Thyroid gland (tissue), 4 donors: Measurements from ENCODE around the gene SLC38A2. TPM values are rescaled to one million over a fixed set of nuclear protein-coding genes. Genes with fewer than 3 reads are reported as not detected.

Experiments
- DNase-seq, 2 donors: peaks; one replicate each; pipeline ENCODE4 v3.0.0-alpha.2; 2019
- H3K27ac ChIP-seq, 3 donors: fragments of 200-600 bp; sonication (generic); 1 replicate in 2 of 3; 2 replicates in 1 of 3; pipeline ENCODE4 v1.5.1; 2016 to 2019; ENCODE audit warnings: mild to moderate bottlenecking in 1 of 3, moderate library complexity in 1 of 3
- H3K27me3 ChIP-seq: fragments of 200-600 bp; sonication (generic); one replicate; pipeline ENCODE4 v1.5.1; 2019
- H3K36me3 ChIP-seq, 2 donors: fragments of 200-600 bp; sonication (generic); one replicate each; pipeline ENCODE4 v1.5.1; 2016 to 2019
- H3K4me1 ChIP-seq, 2 donors: fragments of 200-600 bp; sonication (generic); one replicate each; pipeline ENCODE4 v1.5.1; 2017 to 2019
- H3K4me3 ChIP-seq, 3 donors: fragments of 200-600 bp; sonication (generic); replicated peaks in 1 of 3; 1 replicate in 2 of 3; 2 replicates in 1 of 3; pipeline ENCODE4 v1.5.1; 2016; ENCODE audit warnings: mild to moderate bottlenecking in 1 of 3
- H3K9me3 ChIP-seq: fragments of 200-600 bp; sonication (generic); one replicate; pipeline ENCODE4 v1.5.1; 2017
- CTCF ChIP-seq, 6 experiments: fragments of 200-600 bp in 3 of 6; fragments of 450-650 bp in 3 of 6; sonication (generic) in 3 of 6; IDR thresholded peaks; one replicate each; pipeline ENCODE4 v1.5.1; 2016 to 2019; ENCODE audit warnings: antibody characterized with exemption in 6 of 6, mild to moderate bottlenecking in 2 of 6, inconsistent platforms in 1 of 6, moderate library complexity in 1 of 6
- POLR2A ChIP-seq, 2 donors: fragments of 450-650 bp; IDR thresholded peaks; one replicate each; pipeline ENCODE4 v1.6.1; 2017; ENCODE audit warnings: antibody characterized with exemption in 2 of 2, mild to moderate bottlenecking in 2 of 2, moderate library complexity in 1 of 2
- WGBS, 2 donors: methylation state at CpG; one replicate each; pipeline ENCODE4 v1.1.5; 2017; 5-methylcytosine and 5-hydroxymethylcytosine counted together
- intact Hi-C: fragments of 100-400 bp; cut with DNase I; formaldehyde crosslinking; loops from one replicate; pipeline ENCODE4 v1.15.1; 2023
- total RNA-seq, 4 donors: library from RNA; depleted of rRNA; stranded (reverse); fragments of >200 nt; gene quantifications; one replicate each; pipeline ENCODE4 v1.2.3, GENCODE V29; 2016

The SLC38A2 gene
- total RNA-seq, 4 donors from 2014 or later: 210 to 460 (median 314) TPM

GRCh38 chr12:46371718-46372543 is 642 bp downstream of the SLC38A2 start:
- Histone ChIP-seq H3K9me3 (no peaks in the 10 kb centered on the region), H3K36me3 (peaks cover 39 to 43% of the 10 kb centered on the region in 2 donors), H3K4me3 (peak overlapping the region; percentile 76 to 95 (median 90)), H3K27me3 (no peaks in the 10 kb centered on the region), H3K4me1 (peaks cover 22 to 32% of the 10 kb centered on the region in 2 donors), H3K27ac (peak overlapping the region; percentile 93 to 96 (median 96))
- TF ChIP-seq CTCF (IDR thresholded peaks at IDR 0.05) (no peak), POLR2A (IDR thresholded peaks at IDR 0.05) (no peak)
- intact Hi-C loops: no loop called here
- WGBS, 2 donors: 0% methylated on average over 47 to 71 of the region's 74 CpGs
- peak; percentile 71 to 74 for DNase-seq

- Histone ChIP-seq H3K4me1 (peaks cover 23 to 32% of the 10 kb centered on the region in 2 donors), H3K27ac (peak overlapping the region; percentile 93 to 96 (median 96)), H3K27me3 (no peaks in the 10 kb centered on the region), H3K4me3 (peak overlapping the region; percentile 76 to 95 (median 90)), H3K36me3 (peaks cover 48 to 52% of the 10 kb centered on the region in 2 donors), H3K9me3 (no peaks in the 10 kb centered on the region)
- DNase-seq: peak; percentile 92 to 93
- WGBS, 2 donors: 2 to 3% methylated on average over 17 to 28 of the region's 54 CpGs
- TF ChIP-seq CTCF (IDR thresholded peaks at IDR 0.05) (peak in 2 of 6 experiments; percentile 13 to 57), POLR2A (IDR thresholded peaks at IDR 0.05) (peak in 1 of 2 donors; percentile 97)
- intact Hi-C loops: no loop called here
These were observed 1.5 kb downstream of the SLC38A2 start for GRCh38 chr12:46370792-46371717.

GRCh38 chr12:46370380-46370734 is 2.2 kb downstream of the SLC38A2 start:
- TF ChIP-seq CTCF (IDR thresholded peaks at IDR 0.05) (no peak), POLR2A (IDR thresholded peaks at IDR 0.05) (no peak)
- peak overlapping the region in 2 of 3 donors; percentile 76 to 90 for H3K4me3 ChIP-seq
- intact Hi-C loops: no loop called here
- H3K27ac ChIP-seq: peak overlapping the region; percentile 16 to 96 (median 96)
- no peaks in the 10 kb centered on the region for H3K27me3 ChIP-seq
- peaks cover 30 to 37% of the 10 kb centered on the region in 2 donors for H3K4me1 ChIP-seq
- H3K36me3 ChIP-seq: peaks cover 55 to 59% of the 10 kb centered on the region in 2 donors
- DNase-seq: no peak
- no peaks in the 10 kb centered on the region for H3K9me3 ChIP-seq
- WGBS, 2 donors: 22 to 25% methylated on average over 2 of the region's 2 CpGs

GRCh38 chr12:46369474-46370379 is 2.8 kb downstream of the SLC38A2 start:
- DNase-seq: no peak
- peaks cover 61 to 65% of the 10 kb centered on the region in 2 donors for H3K36me3 ChIP-seq
- intact Hi-C loops: loop anchor here (10.0 kb wide), 1 partner anchor 295 kb away; no protein-coding TSS in a partner anchor
- peaks cover 31 to 37% of the 10 kb centered on the region in 2 donors for H3K4me1 ChIP-seq
- H3K9me3 ChIP-seq: no peaks in the 10 kb centered on the region
- H3K27ac ChIP-seq: peak overlapping the region in 2 of 3 donors; percentile 96
- TF ChIP-seq CTCF (IDR thresholded peaks at IDR 0.05): no peak
- no peak for TF ChIP-seq POLR2A (IDR thresholded peaks at IDR 0.05)
- 55 to 65% methylated on average over 7 of the region's 7 CpGs for WGBS, 2 donors
- no peaks in the 10 kb centered on the region for H3K27me3 ChIP-seq
- peak overlapping the region in 2 of 3 donors; percentile 8 to 76 for H3K4me3 ChIP-seq
